PFSK-1 (cell line): ENCODE data around the gene PTOV1.

Experiments used
- FOXP2 ChIP-seq: optimal IDR thresholded peaks from 2 replicates; pipeline ENCODE3; 2011; ENCODE audit warnings: borderline replicate concordance, control low read depth, inconsistent platforms; ENCODE audit not compliant: insufficient read depth; ENCODE audit errors: extremely low read length, extremely low read depth
- POLR2AphosphoS5 ChIP-seq: IDR thresholded peaks from 2 replicates; pipeline ENCODE4 v1.6.1; 2012; ENCODE audit warnings: low read depth, mild to moderate bottlenecking, control low read depth, low read length, moderate library complexity
- SIN3A ChIP-seq: IDR thresholded peaks from 2 replicates; pipeline ENCODE4 v1.6.1; 2012; ENCODE audit warnings: mild to moderate bottlenecking, low read length, moderate library complexity, borderline replicate concordance; ENCODE audit not compliant: insufficient read depth
- TAF1 ChIP-seq: IDR thresholded peaks from 2 replicates; pipeline ENCODE4 v1.6.1; 2012; ENCODE audit warnings: low read length, control low read depth, borderline replicate concordance; ENCODE audit not compliant: insufficient read depth
- TF ChIP-seq, protein P1 (sequence below), 2 experiments: IDR thresholded peaks; 2 replicates each; pipeline versions ENCODE4 v1.6.1 to v1.8.0; 2011 to 2012; ENCODE audit warnings: low read depth in 2 of 2, low read length in 2 of 2, control low read depth in 1 of 2, inconsistent platforms in 1 of 2, mild to moderate bottlenecking in 1 of 2, moderate library complexity in 1 of 2; ENCODE audit not compliant: insufficient read depth in 1 of 2

DNA sequence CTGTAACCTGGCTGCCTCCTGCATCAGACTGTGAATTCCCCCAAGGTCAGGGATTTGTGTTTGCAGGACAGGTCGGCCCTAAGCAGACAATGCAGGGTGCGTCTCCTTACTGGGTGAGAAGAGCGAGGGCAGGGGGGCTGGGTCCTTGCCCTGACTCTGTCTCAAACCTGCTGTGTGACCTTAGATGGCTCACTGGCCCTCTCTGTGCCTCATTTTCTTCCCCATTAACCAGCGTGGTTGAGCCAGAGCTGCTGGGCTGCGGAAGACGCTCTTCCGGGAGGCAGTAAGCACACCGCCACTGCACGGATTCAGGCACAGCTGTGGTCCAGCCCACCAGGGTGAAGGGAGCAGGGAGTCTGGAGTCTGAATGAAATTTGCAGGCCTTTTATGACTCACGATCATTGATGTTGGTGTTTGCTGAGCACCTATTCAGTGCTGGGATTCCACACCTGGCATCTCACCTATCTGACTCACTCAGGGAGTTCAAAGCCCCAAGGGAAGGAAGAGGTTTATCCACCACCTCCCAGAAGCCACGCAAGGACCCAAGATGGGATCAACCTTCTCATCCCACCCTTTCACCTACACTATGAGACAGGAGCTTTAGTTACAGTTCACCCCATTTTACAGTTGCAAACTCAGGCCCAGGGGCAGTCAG lies 23.7 kb downstream of the PTOV1 start:
- TF ChIP-seq, protein P1, sequence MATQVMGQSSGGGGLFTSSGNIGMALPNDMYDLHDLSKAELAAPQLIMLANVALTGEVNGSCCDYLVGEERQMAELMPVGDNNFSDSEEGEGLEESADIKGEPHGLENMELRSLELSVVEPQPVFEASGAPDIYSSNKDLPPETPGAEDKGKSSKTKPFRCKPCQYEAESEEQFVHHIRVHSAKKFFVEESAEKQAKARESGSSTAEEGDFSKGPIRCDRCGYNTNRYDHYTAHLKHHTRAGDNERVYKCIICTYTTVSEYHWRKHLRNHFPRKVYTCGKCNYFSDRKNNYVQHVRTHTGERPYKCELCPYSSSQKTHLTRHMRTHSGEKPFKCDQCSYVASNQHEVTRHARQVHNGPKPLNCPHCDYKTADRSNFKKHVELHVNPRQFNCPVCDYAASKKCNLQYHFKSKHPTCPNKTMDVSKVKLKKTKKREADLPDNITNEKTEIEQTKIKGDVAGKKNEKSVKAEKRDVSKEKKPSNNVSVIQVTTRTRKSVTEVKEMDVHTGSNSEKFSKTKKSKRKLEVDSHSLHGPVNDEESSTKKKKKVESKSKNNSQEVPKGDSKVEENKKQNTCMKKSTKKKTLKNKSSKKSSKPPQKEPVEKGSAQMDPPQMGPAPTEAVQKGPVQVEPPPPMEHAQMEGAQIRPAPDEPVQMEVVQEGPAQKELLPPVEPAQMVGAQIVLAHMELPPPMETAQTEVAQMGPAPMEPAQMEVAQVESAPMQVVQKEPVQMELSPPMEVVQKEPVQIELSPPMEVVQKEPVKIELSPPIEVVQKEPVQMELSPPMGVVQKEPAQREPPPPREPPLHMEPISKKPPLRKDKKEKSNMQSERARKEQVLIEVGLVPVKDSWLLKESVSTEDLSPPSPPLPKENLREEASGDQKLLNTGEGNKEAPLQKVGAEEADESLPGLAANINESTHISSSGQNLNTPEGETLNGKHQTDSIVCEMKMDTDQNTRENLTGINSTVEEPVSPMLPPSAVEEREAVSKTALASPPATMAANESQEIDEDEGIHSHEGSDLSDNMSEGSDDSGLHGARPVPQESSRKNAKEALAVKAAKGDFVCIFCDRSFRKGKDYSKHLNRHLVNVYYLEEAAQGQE (IDR thresholded peaks at IDR 0.05; ENCODE audit: insufficient read depth in 1 of 2, low read depth in 2 of 2, low read length in 2 of 2) = no peak
- TF ChIP-seq POLR2AphosphoS5 (no peak; the same call in 1 of the 2 replicates), TAF1 (no peak), SIN3A (no peak), FOXP2 (no peak)
